IMR-90 (cell line): Measurements from ENCODE around the gene RUNX2. TPM values are rescaled to one million over a fixed set of nuclear protein-coding genes. Genes with fewer than 3 reads are reported as not detected.

Experiments used
- ATAC-seq: fragments of 200-7000 bp; cut with Tn5 transposase; 2 replicates; pipeline ENCODE4 v1.9.1; 2020; ENCODE audit warnings: low read depth, mild to moderate bottlenecking, moderate library complexity
- BruUV-seq: library from RNA; stranded (reverse); fragments of 400-500 nt; replicated peaks from 2 replicates; lab custom pipeline; 2021; lab: Mats Ljungman, UMichigan
- CTCF ChIA-PET: fragments of 300-600 bp; formaldehyde crosslinking; extraction: SDS; loops from one replicate; lab custom pipeline; 2021; ENCODE audit warnings: antibody characterized with exemption; lab: Yijun Ruan, JAX
- POLR2A ChIA-PET: fragments of 300-600 bp; sonication (Branson Sonifier 250); formaldehyde crosslinking; loops from one replicate; lab custom pipeline; 2022; ENCODE audit warnings: antibody characterized with exemption; ENCODE audit not compliant: unreplicated experiment; lab: Charles Lee
- DNase-seq: peaks from one replicate; pipeline ENCODE4 v3.0.0; 2013
- H2AFZ ChIP-seq: replicated peaks from 2 replicates; pipeline ENCODE3; 2013; ENCODE audit warnings: low read length, mild to moderate bottlenecking; ENCODE audit not compliant: poor library complexity
- H2AK5ac ChIP-seq: 2 replicates; pipeline ENCODE4 v1.6.1; 2013; ENCODE audit warnings: low read depth, low read length, inconsistent platforms
- H2AK9ac ChIP-seq: replicated peaks from 2 replicates; pipeline ENCODE3; 2013; ENCODE audit warnings: mild to moderate bottlenecking, low read depth, low read length, moderate library complexity; ENCODE audit not compliant: poor library complexity
- H2BK120ac ChIP-seq: 2 replicates; pipeline ENCODE4 v1.6.1; 2013; ENCODE audit warnings: low read depth, low read length, inconsistent platforms
- H2BK15ac ChIP-seq: 3 replicates; pipeline ENCODE4 v1.6.1; 2013; ENCODE audit warnings: low read depth, low read length, inconsistent platforms
- H2BK20ac ChIP-seq: 2 replicates; pipeline ENCODE4 v1.6.1; 2013; ENCODE audit warnings: low read depth, mild to moderate bottlenecking, inconsistent platforms, low read length, moderate library complexity
- H2BK5ac ChIP-seq: 2 replicates; pipeline ENCODE4 v1.6.1; 2013; ENCODE audit warnings: mild to moderate bottlenecking, low read depth, low read length, inconsistent platforms; ENCODE audit not compliant: poor library complexity, severe bottlenecking
- H3K14ac ChIP-seq: replicated peaks from 2 replicates; pipeline ENCODE4 v1.6.1; 2013; ENCODE audit warnings: low read depth, low read length, inconsistent platforms
- H3K18ac ChIP-seq: 2 replicates; pipeline ENCODE4 v1.6.1; 2013; ENCODE audit warnings: low read depth, low read length, control low read depth
- H3K23ac ChIP-seq: 2 replicates; pipeline ENCODE4 v1.6.1; 2013; ENCODE audit warnings: low read depth, low read length, inconsistent platforms
- H3K27ac ChIP-seq: 2 replicates; pipeline ENCODE4 v1.5.1; 2013; ENCODE audit warnings: mild to moderate bottlenecking, control low read depth, low read length; ENCODE audit not compliant: insufficient read depth
- H3K27me3 ChIP-seq: 2 replicates; pipeline ENCODE4 v1.6.1; 2013; ENCODE audit warnings: low read length; ENCODE audit not compliant: control insufficient read depth, insufficient read depth
- H3K36me3 ChIP-seq: 2 replicates; pipeline ENCODE4 v1.6.1; 2013; ENCODE audit warnings: low read length, mixed read lengths; ENCODE audit not compliant: control insufficient read depth, insufficient read depth
- H3K4ac ChIP-seq: 2 replicates; pipeline ENCODE4 v1.6.1; 2013; ENCODE audit warnings: low read depth, low read length, inconsistent platforms
- H3K4me1 ChIP-seq: 2 replicates; pipeline ENCODE4 v1.6.1; 2013; ENCODE audit warnings: low read length, mixed read lengths; ENCODE audit not compliant: control insufficient read depth, insufficient read depth
- H3K4me2 ChIP-seq: 2 replicates; pipeline ENCODE4 v1.6.1; 2013; ENCODE audit warnings: low read depth, mild to moderate bottlenecking, control low read depth, low read length, moderate library complexity
- H3K4me3 ChIP-seq: 2 replicates; pipeline ENCODE4 v1.5.1; 2013; ENCODE audit warnings: low read depth, mild to moderate bottlenecking, control low read depth, low read length, moderate library complexity; ENCODE audit not compliant: insufficient read depth
- H3K56ac ChIP-seq: 2 replicates; pipeline ENCODE4 v1.6.1; 2013; ENCODE audit warnings: low read length, inconsistent platforms; ENCODE audit not compliant: insufficient read depth; ENCODE audit errors: extremely low read depth
- H3K79me1 ChIP-seq, 2 experiments: 2 replicates each; pipeline ENCODE4 v1.6.1; 2013; ENCODE audit warnings: low read length in 2 of 2, inconsistent platforms in 1 of 2, low read depth in 1 of 2
- H3K9ac ChIP-seq: 2 replicates; pipeline ENCODE4 v1.6.1; 2013; ENCODE audit warnings: low read depth, low read length, control low read depth
- H3K9me1 ChIP-seq: 2 replicates; pipeline ENCODE4 v1.6.1; 2013; ENCODE audit warnings: low read length, inconsistent platforms; ENCODE audit not compliant: insufficient read depth
- H3K9me3 ChIP-seq: 2 replicates; pipeline ENCODE4 v1.6.1; 2013; ENCODE audit warnings: low read length; ENCODE audit not compliant: control insufficient read depth, insufficient read depth
- H4K20me1 ChIP-seq: 2 replicates; pipeline ENCODE4 v1.6.1; 2013; ENCODE audit warnings: low read length, inconsistent platforms; ENCODE audit not compliant: insufficient read depth
- H4K5ac ChIP-seq: 2 replicates; pipeline ENCODE4 v1.6.1; 2013; ENCODE audit warnings: mild to moderate bottlenecking, low read depth, low read length, control low read depth
- H4K8ac ChIP-seq, 2 experiments: 2 replicates each; pipeline ENCODE4 v1.6.1; 2013; ENCODE audit warnings: low read depth in 2 of 2, low read length in 2 of 2, control low read depth in 1 of 2, inconsistent platforms in 1 of 2
- H4K91ac ChIP-seq: 2 replicates; pipeline ENCODE4 v1.6.1; 2013; ENCODE audit warnings: low read depth, low read length, inconsistent platforms; ENCODE audit not compliant: insufficient read depth
- CEBPB ChIP-seq: IDR thresholded peaks from 2 replicates; pipeline ENCODE4 v1.6.1; 2012; ENCODE audit warnings: low read depth, low read length, improper control_type of control experiment
- FOS ChIP-seq: fragments of 150-350 bp; IDR thresholded peaks from 2 replicates; pipeline ENCODE4 v1.6.1; 2016; ENCODE audit warnings: low read depth, low read length
- RAD21 ChIP-seq: IDR thresholded peaks from 2 replicates; pipeline ENCODE4 v1.6.1; 2012; ENCODE audit warnings: low read length, improper control_type of control experiment
- RCOR1 ChIP-seq: IDR thresholded peaks from 2 replicates; pipeline ENCODE4 v1.6.1; 2012; ENCODE audit warnings: mild to moderate bottlenecking, low read length, improper control_type of control experiment; ENCODE audit not compliant: insufficient replicate concordance
- USF2 ChIP-seq: fragments of 150-350 bp; IDR thresholded peaks from 2 replicates; pipeline ENCODE4 v1.6.1; 2017; ENCODE audit warnings: mild to moderate bottlenecking, antibody characterized with exemption, low read length, low read depth
- WGBS, 2 experiments: methylation state at CpG; one replicate each; pipeline versions ENCODE4 v1.1.5 to v1.1.7; 2013; ENCODE audit warnings: missing lambda C conversion rate in 2 of 2; ENCODE audit not compliant: insufficient read length in 1 of 2; ENCODE audit errors: extremely low coverage in 2 of 2; 5-methylcytosine and 5-hydroxymethylcytosine counted together
- dilution Hi-C: fragments of 300-500 bp; cut with HindIII; formaldehyde crosslinking; loops from one replicate; pipeline ENCODE4 v1.14.3; 2018; ENCODE audit warnings: low sequenced_read_pairs; ENCODE audit not compliant: unreplicated experiment
- in situ Hi-C: fragments of 300-500 bp; cut with MboI; formaldehyde crosslinking; loops from 3 replicates; pipeline ENCODE4 v1.14.3; 2019; ENCODE audit warnings: low sequenced_read_pairs, inconsistent platforms, mixed read lengths
- intact Hi-C: fragments of 100-400 bp; cut with micrococcal nuclease; formaldehyde crosslinking; loops from 2 replicates; pipeline ENCODE4 v1.10.0; 2022
- polyA plus RNA-seq, 3 experiments: library from polyadenylated mRNA; depleted of rRNA; stranded (reverse); fragments of >200 nt; gene quantifications; 2 replicates each; pipeline ENCODE4 v1.2.3, GENCODE V29; 2012; ENCODE audit warnings: low replicate concordance in 1 of 3
- total RNA-seq: library from RNA; depleted of rRNA; stranded (reverse); fragments of >200 nt; gene quantifications from 2 replicates; pipeline ENCODE4 v1.2.3, GENCODE V29; 2012
- TF ChIP-seq, protein P1 (sequence below): fragments of 150-350 bp; IDR thresholded peaks from 2 replicates; pipeline ENCODE4 v1.6.1; 2016; ENCODE audit warnings: low read depth, mild to moderate bottlenecking, low read length, moderate library complexity, borderline replicate concordance

Gene RUNX2
- total and polyA plus RNA-seq, 2 of the 4 experiments (the other 2 are of a cell fraction), result 2.3 to 4.7 TPM

DNA sequence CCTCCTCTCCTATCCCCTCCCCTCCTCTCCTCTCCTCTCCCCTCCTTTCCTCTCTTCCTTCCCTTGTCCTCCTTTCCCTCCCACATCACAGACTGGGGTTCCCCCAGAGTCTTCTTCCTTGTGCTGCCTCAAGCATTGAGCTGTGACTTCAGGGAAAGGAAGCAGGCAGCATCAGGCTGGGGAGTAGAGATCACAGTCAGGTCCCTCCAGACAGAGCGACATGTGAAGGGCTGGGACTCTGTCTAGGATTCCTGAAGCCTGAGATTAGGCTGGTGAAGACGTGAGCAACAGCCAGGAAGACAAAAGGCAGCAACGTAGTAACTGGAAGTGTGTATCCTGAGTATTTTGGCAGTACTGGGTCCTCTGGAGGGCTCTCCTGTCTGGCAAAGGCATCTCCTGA, 315.0 kb downstream of the RUNX2 start:
- Histone ChIP-seq H3K27me3 (no peaks in the 10 kb centered on the region; the same call in 1 of the 2 replicates), H4K5ac (no peak overlapping the region), H2BK5ac (no peak overlapping the region), H3K4me3 (no peak overlapping the region), H3K14ac (peak overlapping the region; percentile 48; the same call in 1 of the 2 replicates), H2BK120ac (peak overlapping the region; percentile 61; the same call in 1 of the 2 replicates), H3K4me2 (no peak overlapping the region), H2BK20ac (peak overlapping the region; percentile 55; the same call in 1 of the 2 replicates), H3K36me3 (no peaks in the 10 kb centered on the region), H3K9me3 (no peaks in the 10 kb centered on the region), H3K4me1 (peaks cover 3% of the 10 kb centered on the region), H3K4ac (peak overlapping the region; percentile 68), H3K79me1 (no peaks in the 10 kb centered on the region), H4K20me1 (no peaks in the 10 kb centered on the region), H3K9ac (no peak overlapping the region), H3K9me1 (0 out of 2 replicates have a peak, but pooled peaks cover 11% of the 10 kb centered on the region), H3K27ac (no peak overlapping the region), H2AFZ (peak overlapping the region; percentile 6), H3K18ac (no peak overlapping the region), H4K91ac (peak overlapping the region; percentile 32; the same call in 1 of the 2 replicates), H3K23ac (peak overlapping the region; percentile 74; the same call in 1 of the 2 replicates), H4K8ac (no peak overlapping the region), H2AK5ac (peak overlapping the region; percentile 97), H2BK15ac (peak overlapping the region; percentile 4; the same call in 2 of the 3 replicates), H2AK9ac (no peak overlapping the region), H3K56ac (no peak overlapping the region)
- no peak for DNase-seq
- POLR2A ChIA-PET, result interaction anchor here (0.6 kb wide), 1 partner anchor 10 kb away, joined by 3 read pairs; no protein-coding TSS in a partner anchor
- 90% methylated on average over 1 of the region's 3 CpGs; no CpG with 5 or more reads in 1 of the 2 experiments for WGBS, 2 experiments
- TF ChIP-seq RCOR1, result no peak
- TF ChIP-seq FOS, result no peak
- no peak for TF ChIP-seq CEBPB
- TF ChIP-seq, protein P1, sequence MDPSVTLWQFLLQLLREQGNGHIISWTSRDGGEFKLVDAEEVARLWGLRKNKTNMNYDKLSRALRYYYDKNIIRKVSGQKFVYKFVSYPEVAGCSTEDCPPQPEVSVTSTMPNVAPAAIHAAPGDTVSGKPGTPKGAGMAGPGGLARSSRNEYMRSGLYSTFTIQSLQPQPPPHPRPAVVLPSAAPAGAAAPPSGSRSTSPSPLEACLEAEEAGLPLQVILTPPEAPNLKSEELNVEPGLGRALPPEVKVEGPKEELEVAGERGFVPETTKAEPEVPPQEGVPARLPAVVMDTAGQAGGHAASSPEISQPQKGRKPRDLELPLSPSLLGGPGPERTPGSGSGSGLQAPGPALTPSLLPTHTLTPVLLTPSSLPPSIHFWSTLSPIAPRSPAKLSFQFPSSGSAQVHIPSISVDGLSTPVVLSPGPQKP, result no peak
- TF ChIP-seq RAD21, result no peak
- TF ChIP-seq USF2, result no peak
- in situ Hi-C loops (no loop called here), intact Hi-C loops (no loop called here), dilution Hi-C loops (no loop called here)
- no TSS peak for BruUV-seq
- no peak for ATAC-seq
- CTCF ChIA-PET, result no interaction called here
